Erythroblast (primary cell): ENCODE results near the gene GABRA5.

ENCODE experiments used
- GATA1 ChIP-seq: IDR thresholded peaks from 2 replicates; pipeline ENCODE4 v1.6.1; 2011; ENCODE audit warnings: low read depth, mild to moderate bottlenecking, control low read depth, low read length, moderate library complexity
- POLR2A ChIP-seq: IDR thresholded peaks from 2 replicates; pipeline ENCODE4 v1.6.1; 2011; ENCODE audit warnings: mild to moderate bottlenecking, low read length

GRCh38 chr15:26887926-26888666 lies 21.2 kb downstream of the GABRA5 start:
- TF ChIP-seq POLR2A (no peak), GATA1 (no peak)
